H9 (cell line): ENCODE results near the gene TPH1. TPM values are rescaled to one million over a fixed set of nuclear protein-coding genes. Genes with fewer than 3 reads are reported as not detected.

Experiments
- DNase-seq: peaks from one replicate; pipeline ENCODE4 v3.0.0-alpha.2; 2017
- H2AFZ ChIP-seq: one replicate; pipeline ENCODE4 v1.6.1; 2013; ENCODE audit warnings: mild to moderate bottlenecking, low read length, control low read depth, moderate library complexity
- H2AK5ac ChIP-seq: 2 replicates; pipeline ENCODE4 v1.6.1; 2013; ENCODE audit warnings: low read length, control low read depth, mixed read lengths; ENCODE audit not compliant: insufficient read length
- H2BK120ac ChIP-seq: one replicate; pipeline ENCODE4 v1.6.1; 2013; ENCODE audit warnings: low read depth, mild to moderate bottlenecking, low read length, control low read depth, inconsistent platforms; ENCODE audit not compliant: poor library complexity, severe bottlenecking
- H2BK12ac ChIP-seq: 2 replicates; pipeline ENCODE4 v1.6.1; 2013; ENCODE audit warnings: low read length, control low read depth, mixed read lengths, low read depth; ENCODE audit not compliant: insufficient read length
- H2BK15ac ChIP-seq: 2 replicates; pipeline ENCODE4 v1.6.1; 2013; ENCODE audit warnings: low read depth, low read length, control low read depth
- H2BK20ac ChIP-seq: one replicate; pipeline ENCODE4 v1.6.1; 2013; ENCODE audit warnings: low read depth, mild to moderate bottlenecking, low read length, control low read depth, inconsistent platforms; ENCODE audit not compliant: poor library complexity, severe bottlenecking
- H2BK5ac ChIP-seq: 2 replicates; pipeline ENCODE4 v1.6.1; 2013; ENCODE audit warnings: low read length, control low read depth, mixed read lengths; ENCODE audit not compliant: insufficient read length
- H3K14ac ChIP-seq: 2 replicates; pipeline ENCODE4 v1.6.1; 2013; ENCODE audit warnings: low read length, control low read depth; ENCODE audit not compliant: insufficient read depth
- H3K18ac ChIP-seq: 2 replicates; pipeline ENCODE4 v1.6.1; 2013; ENCODE audit warnings: low read depth, mild to moderate bottlenecking, mixed read lengths, low read length, control low read depth; ENCODE audit not compliant: insufficient read length
- H3K23ac ChIP-seq: 2 replicates; pipeline ENCODE4 v1.6.1; 2013; ENCODE audit warnings: low read length, control low read depth, mixed read lengths, low read depth; ENCODE audit not compliant: insufficient read length
- H3K23me2 ChIP-seq: 2 replicates; pipeline ENCODE4 v1.6.1; 2013; ENCODE audit warnings: low read depth, mild to moderate bottlenecking, mixed read lengths, low read length, control low read depth; ENCODE audit not compliant: insufficient read length, poor library complexity, severe bottlenecking
- H3K27ac ChIP-seq: 2 replicates; pipeline ENCODE4 v1.5.1; 2013; ENCODE audit warnings: low read length, control low read depth, mixed read lengths, low read depth; ENCODE audit not compliant: insufficient read length
- H3K27me3 ChIP-seq: 2 replicates; pipeline ENCODE4 v1.6.1; 2013; ENCODE audit warnings: low read length, control low read depth, inconsistent platforms; ENCODE audit not compliant: insufficient read depth
- H3K4ac ChIP-seq: 2 replicates; pipeline ENCODE4 v1.6.1; 2013; ENCODE audit warnings: low read depth, mild to moderate bottlenecking, control low read depth, inconsistent platforms, low read length, moderate library complexity
- H3K4me1 ChIP-seq: 2 replicates; pipeline ENCODE4 v1.6.1; 2013; ENCODE audit warnings: low read length, control low read depth, inconsistent platforms; ENCODE audit not compliant: insufficient read depth
- H3K4me2 ChIP-seq: 2 replicates; pipeline ENCODE4 v1.6.1; 2013; ENCODE audit warnings: low read length, control low read depth, mixed read lengths; ENCODE audit not compliant: insufficient read length, insufficient read depth
- H3K56ac ChIP-seq: 2 replicates; pipeline ENCODE4 v1.6.1; 2013; ENCODE audit warnings: low read depth, mild to moderate bottlenecking, mixed read lengths, low read length, control low read depth; ENCODE audit not compliant: insufficient read length
- H3K79me1 ChIP-seq: 2 replicates; pipeline ENCODE4 v1.6.1; 2013; ENCODE audit warnings: low read depth, mild to moderate bottlenecking, moderate library complexity, low read length, control low read depth, inconsistent platforms; ENCODE audit not compliant: insufficient read depth, poor library complexity, severe bottlenecking
- H3K79me2 ChIP-seq: 2 replicates; pipeline ENCODE4 v1.6.1; 2013; ENCODE audit warnings: low read length, control low read depth, inconsistent platforms; ENCODE audit not compliant: insufficient read depth
- H3K9ac ChIP-seq: 2 replicates; pipeline ENCODE4 v1.6.1; 2013; ENCODE audit warnings: low read length, control low read depth, mixed read lengths; ENCODE audit not compliant: insufficient read length; ENCODE audit errors: extremely low read depth
- H3K9me3 ChIP-seq: one replicate; pipeline ENCODE4 v1.6.1; 2013; ENCODE audit warnings: low read depth, low read length, inconsistent platforms; ENCODE audit not compliant: control insufficient read depth
- H3T11ph ChIP-seq: one replicate; pipeline ENCODE4 v1.6.1; 2013; ENCODE audit warnings: mild to moderate bottlenecking, low read length, control low read depth, inconsistent platforms
- H4K20me1 ChIP-seq: one replicate; pipeline ENCODE4 v1.6.1; 2013; ENCODE audit not compliant: control insufficient read depth, insufficient read length, insufficient read depth
- H4K5ac ChIP-seq: 2 replicates; pipeline ENCODE4 v1.6.1; 2013; ENCODE audit warnings: low read depth, mild to moderate bottlenecking, mixed read lengths, low read length, control low read depth; ENCODE audit not compliant: insufficient read length
- H4K8ac ChIP-seq: replicated peaks from 2 replicates; pipeline ENCODE4 v1.6.1; 2013; ENCODE audit warnings: low read length, control low read depth, mixed read lengths, low read depth; ENCODE audit not compliant: insufficient read length
- H4K91ac ChIP-seq: 2 replicates; pipeline ENCODE4 v1.6.1; 2013; ENCODE audit warnings: low read depth, mild to moderate bottlenecking, moderate library complexity, mixed read lengths, low read length, control low read depth; ENCODE audit not compliant: insufficient read length
- H3K27ac Mint-ChIP-seq, 3 experiments: 2 replicates in 2 of 3; 3 replicates in 1 of 3; pipeline ENCODE4 v1.8.0; 2020 to 2021; ENCODE audit warnings: mixed read lengths in 3 of 3, mild to moderate bottlenecking in 1 of 3, moderate library complexity in 1 of 3
- H3K27me3 Mint-ChIP-seq: 2 replicates; pipeline ENCODE4 v1.8.0; 2021; ENCODE audit warnings: low read depth, mild to moderate bottlenecking, moderate library complexity, mixed read lengths
- H3K36me3 Mint-ChIP-seq, 3 experiments: 2 replicates in 2 of 3; 3 replicates in 1 of 3; pipeline ENCODE4 v1.8.0; 2020 to 2021; ENCODE audit warnings: low read depth in 3 of 3, mixed read lengths in 3 of 3; ENCODE audit not compliant: insufficient read depth in 1 of 3
- H3K4me1 Mint-ChIP-seq, 2 experiments: 2 replicates each; pipeline ENCODE4 v1.8.0; 2020; ENCODE audit warnings: mixed read lengths in 2 of 2
- H3K4me3 Mint-ChIP-seq, 2 experiments: 2 replicates in 1 of 2; 3 replicates in 1 of 2; pipeline ENCODE4 v1.8.0; 2020 to 2021; ENCODE audit warnings: mild to moderate bottlenecking in 2 of 2, mixed read lengths in 2 of 2, moderate library complexity in 1 of 2
- H3K9me3 Mint-ChIP-seq, 2 experiments: 2 replicates in 1 of 2; 3 replicates in 1 of 2; pipeline ENCODE4 v1.8.0; 2020; ENCODE audit warnings: mild to moderate bottlenecking in 2 of 2, mixed read lengths in 2 of 2, moderate library complexity in 1 of 2
- CTCF ChIP-seq: fragments of 200-600 bp; sonication (generic); conservative IDR thresholded peaks from 3 replicates; pipeline ENCODE4 v1.8.0; 2021; ENCODE audit warnings: antibody characterized with exemption, mild to moderate bottlenecking
- total RNA-seq: library from RNA; stranded (reverse); gene quantifications from 2 replicates; pipeline ENCODE4 v1.2.1, GENCODE V29; 2021

TPH1 gene
- total RNA-seq, 1 experiment from 2014 or later, result 0.17 TPM

DNA sequence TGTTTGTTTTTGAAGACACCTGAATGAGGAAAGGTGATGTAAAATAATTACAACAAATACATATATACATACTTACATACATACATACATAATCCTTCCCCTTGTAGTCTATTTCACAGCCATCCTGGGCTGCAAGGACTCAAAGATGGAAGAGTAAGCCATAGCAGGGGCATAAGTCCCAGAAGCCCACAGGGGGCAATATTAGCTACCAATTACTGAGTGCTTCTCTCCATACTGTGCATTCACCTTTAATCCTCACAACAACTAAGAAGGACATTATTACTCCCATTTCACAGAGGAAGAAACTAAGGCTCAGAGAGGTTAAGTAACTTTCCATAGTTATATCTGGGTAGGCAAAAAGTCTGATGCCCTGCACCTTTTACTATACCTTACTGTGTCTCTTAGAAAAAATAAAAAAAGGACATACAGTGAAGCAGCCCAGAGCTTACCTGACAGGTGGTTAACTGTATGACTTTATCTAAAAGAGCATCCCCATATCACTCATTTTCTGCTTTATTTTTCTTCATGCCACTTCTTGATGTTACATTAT lies 35.9 kb downstream of the TPH1 start:
- Histone ChIP-seq H4K5ac (no peak overlapping the region), H3K56ac (no peak overlapping the region)
- peaks cover 0 to 9% (median 5%) of the 10 kb centered on the region in 3 experiments; a peak in 6 of 7 replicates for H3K36me3 Mint-ChIP-seq

More for the DNA sequence above, 35.9 kb downstream of the TPH1 start:
- Mint-ChIP-seq H3K27ac (no peak overlapping the region), H3K4me3 (no peak overlapping the region), H3K27me3 (peaks cover 17% of the 10 kb centered on the region), H3K9me3 (no peaks in the 10 kb centered on the region), H3K4me1 (peaks cover 25 to 28% of the 10 kb centered on the region in 2 experiments)
- Histone ChIP-seq H2BK120ac (no peak overlapping the region), H3K23me2 (peaks cover 15% of the 10 kb centered on the region), H2AFZ (no peak overlapping the region), H3K23ac (no peak overlapping the region), H3K27me3 (peaks cover 5% of the 10 kb centered on the region; the same call in 1 of the 2 replicates), H2AK5ac (no peak overlapping the region), H3K79me2 (peaks cover 2% of the 10 kb centered on the region; the same call in 1 of the 2 replicates), H2BK15ac (no peak overlapping the region), H3K27ac (no peak overlapping the region), H3K4ac (no peak overlapping the region), H3T11ph (no peak overlapping the region), H2BK5ac (no peak overlapping the region), H3K9ac (no peak overlapping the region), H2BK20ac (no peak overlapping the region), H4K20me1 (no peaks in the 10 kb centered on the region), H3K9me3 (no peaks in the 10 kb centered on the region), H4K8ac (no peak overlapping the region), H3K4me1 (no peaks in the 10 kb centered on the region; the same call in 1 of the 2 replicates), H3K18ac (no peak overlapping the region), H3K4me2 (no peak overlapping the region), H2BK12ac (no peak overlapping the region), H3K14ac (no peak overlapping the region), H3K79me1 (peaks cover 4% of the 10 kb centered on the region), H4K91ac (no peak overlapping the region)
- DNase-seq, result no peak
- TF ChIP-seq CTCF, result no peak
